Astrocyte (in vitro differentiated cells and primary cell): ENCODE data around the gene FAM161B. TPM values are rescaled to one million over a fixed set of nuclear protein-coding genes. Genes with fewer than 3 reads are reported as not detected.
A peak's percentile ranks its signal among the peaks of the same experiment; 100 is the strongest.

Experiments
- DNase-seq: peaks from one replicate; pipeline ENCODE4 v3.0.0-alpha.2; 2010; ENCODE audit warnings: low read depth
- FAIRE-seq: peaks from 2 replicates; lab custom pipeline; 2011; peaks lifted over from hg19 to GRCh38; lab: Jason Lieb, UNC
- H2AFZ ChIP-seq: 2 replicates; pipeline ENCODE4 v1.6.0; 2012; ENCODE audit warnings: low read depth, low read length, inconsistent platforms
- H3K27ac ChIP-seq: 2 replicates; pipeline ENCODE4 v1.5.1; 2011; ENCODE audit warnings: low read depth, low read length, inconsistent platforms
- H3K27me3 ChIP-seq: 2 replicates; pipeline ENCODE4 v1.6.0; 2011; ENCODE audit warnings: low read length, inconsistent platforms; ENCODE audit not compliant: insufficient read depth
- H3K36me3 ChIP-seq: 2 replicates; pipeline ENCODE4 v1.5.1; 2011; ENCODE audit warnings: low read length, inconsistent platforms; ENCODE audit not compliant: insufficient read depth
- H3K4me1 ChIP-seq: 2 replicates; pipeline ENCODE4 v1.5.1; 2011; ENCODE audit warnings: low read length, inconsistent platforms; ENCODE audit not compliant: insufficient read depth
- H3K4me2 ChIP-seq: 2 replicates; pipeline ENCODE4 v1.6.0; 2012; ENCODE audit warnings: low read length, inconsistent platforms
- H3K4me3 ChIP-seq: 2 replicates; pipeline ENCODE4 v1.5.1; 2011; ENCODE audit warnings: low read depth, mild to moderate bottlenecking, low read length, inconsistent platforms; ENCODE audit not compliant: insufficient read depth
- H3K79me2 ChIP-seq: 2 replicates; pipeline ENCODE4 v1.6.0; 2012; ENCODE audit warnings: mild to moderate bottlenecking, low read length, inconsistent platforms; ENCODE audit not compliant: insufficient read depth
- H3K9ac ChIP-seq: 2 replicates; pipeline ENCODE4 v1.6.0; 2012; ENCODE audit warnings: mild to moderate bottlenecking, low read length, inconsistent platforms
- H3K9me3 ChIP-seq: 2 replicates; pipeline ENCODE4 v1.5.1; 2012; ENCODE audit warnings: low read depth, mild to moderate bottlenecking, low read length, inconsistent platforms; ENCODE audit not compliant: insufficient read depth
- H4K20me1 ChIP-seq: 2 replicates; pipeline ENCODE4 v1.6.0; 2012; ENCODE audit warnings: low read length, inconsistent platforms; ENCODE audit not compliant: insufficient read depth
- H3K27ac Mint-ChIP-seq: one replicate; pipeline ENCODE4 v1.8.0; 2021; ENCODE audit warnings: mild to moderate bottlenecking, mixed read lengths; ENCODE audit not compliant: unreplicated experiment
- H3K27me3 Mint-ChIP-seq: one replicate; pipeline ENCODE4 v1.8.0; 2021; ENCODE audit warnings: low read depth, mixed read lengths; ENCODE audit not compliant: unreplicated experiment
- H3K36me3 Mint-ChIP-seq: one replicate; pipeline ENCODE4 v1.8.0; 2021; ENCODE audit warnings: low read depth, mixed read lengths; ENCODE audit not compliant: unreplicated experiment
- H3K4me1 Mint-ChIP-seq: one replicate; pipeline ENCODE4 v1.8.0; 2021; ENCODE audit warnings: low read depth, mixed read lengths; ENCODE audit not compliant: unreplicated experiment
- H3K4me3 Mint-ChIP-seq: one replicate; pipeline ENCODE4 v1.8.0; 2021; ENCODE audit warnings: mild to moderate bottlenecking, moderate library complexity, mixed read lengths; ENCODE audit not compliant: unreplicated experiment
- H3K9me3 Mint-ChIP-seq: one replicate; pipeline ENCODE4 v1.8.0; 2021; ENCODE audit warnings: mild to moderate bottlenecking, mixed read lengths; ENCODE audit not compliant: unreplicated experiment
- CTCF ChIP-seq: IDR thresholded peaks from 2 replicates; pipeline ENCODE4 v1.5.1; 2011; ENCODE audit warnings: low read depth, mild to moderate bottlenecking, inconsistent platforms, low read length, moderate library complexity; ENCODE audit not compliant: insufficient read depth
- EZH2 ChIP-seq: IDR thresholded peaks from 2 replicates; pipeline ENCODE4 v1.6.1; 2012; ENCODE audit warnings: mild to moderate bottlenecking, low read length, inconsistent platforms; ENCODE audit not compliant: insufficient read depth
- total RNA-seq: library from RNA; stranded (reverse); gene quantifications from 2 replicates; pipeline ENCODE4 v1.2.1, GENCODE V29; 2021

The FAM161B gene
- total RNA-seq, 1 donor from 2014 or later, result 2.6 TPM

- no peak for TF ChIP-seq EZH2
- TF ChIP-seq CTCF, result no peak
- no peak overlapping the region for H3K27ac ChIP-seq
- H3K9me3 ChIP-seq, result no peaks in the 10 kb centered on the region
- H3K4me3 Mint-ChIP-seq, result peak overlapping the region; percentile 51
- H3K36me3 Mint-ChIP-seq, result peaks cover 5% of the 10 kb centered on the region
- H3K79me2 ChIP-seq, result peaks cover 89% of the 10 kb centered on the region
- H3K36me3 ChIP-seq, result peaks cover 6% of the 10 kb centered on the region
- DNase-seq, result no peak
- no peak overlapping the region for H3K27ac Mint-ChIP-seq
- H4K20me1 ChIP-seq, result peaks cover 47% of the 10 kb centered on the region
- H3K4me2 ChIP-seq, result no peak overlapping the region
- H3K4me1 Mint-ChIP-seq, result peaks cover 22% of the 10 kb centered on the region
- H3K4me3 ChIP-seq, result no peak overlapping the region
- no peaks in the 10 kb centered on the region for H3K9me3 Mint-ChIP-seq
- no peak for FAIRE-seq
- H3K27me3 Mint-ChIP-seq, result no peaks in the 10 kb centered on the region
- no peaks in the 10 kb centered on the region for H3K27me3 ChIP-seq
- no peak overlapping the region for H3K9ac ChIP-seq
- no peak overlapping the region for H2AFZ ChIP-seq
- peaks cover 13% of the 10 kb centered on the region for H3K4me1 ChIP-seq
These were observed 60.5 kb downstream of the FAM161B start for GRCh38 chr14:73889376-73889775.

- Mint-ChIP-seq H3K27ac (no peak overlapping the region), H3K27me3 (no peaks in the 10 kb centered on the region), H3K4me3 (peak overlapping the region; percentile 95), H3K9me3 (no peaks in the 10 kb centered on the region), H3K4me1 (peaks cover 22% of the 10 kb centered on the region), H3K36me3 (peaks cover 3% of the 10 kb centered on the region)
- Histone ChIP-seq H3K36me3 (peaks cover 6% of the 10 kb centered on the region), H3K4me2 (peak overlapping the region; percentile 80), H3K79me2 (peaks cover 86% of the 10 kb centered on the region), H4K20me1 (peaks cover 46% of the 10 kb centered on the region), H3K9me3 (no peaks in the 10 kb centered on the region), H3K27ac (no peak overlapping the region), H2AFZ (no peak overlapping the region), H3K4me3 (no peak overlapping the region), H3K9ac (no peak overlapping the region), H3K27me3 (no peaks in the 10 kb centered on the region), H3K4me1 (peaks cover 13% of the 10 kb centered on the region)
- no peak for FAIRE-seq
- DNase-seq, result peak; percentile 35
- no peak for TF ChIP-seq EZH2
These were observed 60.9 kb downstream of the FAM161B start for GRCh38 chr14:73888971-73889370.

GRCh38 chr14:73888460-73888725 is 61.5 kb downstream of the FAM161B start:
- Mint-ChIP-seq H3K27me3 (no peaks in the 10 kb centered on the region), H3K4me3 (peak overlapping the region; percentile 95), H3K27ac (no peak overlapping the region), H3K9me3 (no peaks in the 10 kb centered on the region), H3K36me3 (no peaks in the 10 kb centered on the region), H3K4me1 (peaks cover 22% of the 10 kb centered on the region)
- Histone ChIP-seq H3K4me3 (peak overlapping the region; percentile 72), H3K9me3 (no peaks in the 10 kb centered on the region), H3K9ac (peak overlapping the region; percentile 96), H3K4me1 (peaks cover 13% of the 10 kb centered on the region), H3K36me3 (peaks cover 6% of the 10 kb centered on the region), H3K27me3 (no peaks in the 10 kb centered on the region), H3K79me2 (peaks cover 81% of the 10 kb centered on the region), H3K4me2 (peak overlapping the region; percentile 80), H4K20me1 (peaks cover 41% of the 10 kb centered on the region), H3K27ac (peak overlapping the region; percentile 2), H2AFZ (no peak overlapping the region)
- FAIRE-seq, result no peak
- peak; percentile 11 for DNase-seq
- TF ChIP-seq EZH2 (no peak), CTCF (no peak)
